ENCODE measurements around the gene GNG13.
"Not testable (repeated sequence)": the region's sequence is repeated elsewhere in the genome, so short reads cannot be mapped to it uniquely, and the experiment has no call there.

Gene GNG13

GRCh38 chr16:799948-800833 lies at the start of gene GNG13:
Gene GNG13, minus strand, starts transcription at chr16:800734. Its CDS starts 1,657 bp downstream, at chr16:799077.
- DNase-seq (ENCODE audit: low read depth in 2 of 2): no peak

- no peak for DNase-seq (ENCODE audit: low read depth in 2 of 2)
Measured at GRCh38 chr16:848510-849253, 48.1 kb upstream of the GNG13 start.

- DNase-seq (ENCODE audit: low read depth in 2 of 2): no peak
Measured at GRCh38 chr16:847681-848445, 47.3 kb upstream of the GNG13 start.

GRCh38 chr16:847151-847550 lies 46.6 kb upstream of the GNG13 start:
- no peak for DNase-seq (ENCODE audit: low read depth in 2 of 2)

DNA sequence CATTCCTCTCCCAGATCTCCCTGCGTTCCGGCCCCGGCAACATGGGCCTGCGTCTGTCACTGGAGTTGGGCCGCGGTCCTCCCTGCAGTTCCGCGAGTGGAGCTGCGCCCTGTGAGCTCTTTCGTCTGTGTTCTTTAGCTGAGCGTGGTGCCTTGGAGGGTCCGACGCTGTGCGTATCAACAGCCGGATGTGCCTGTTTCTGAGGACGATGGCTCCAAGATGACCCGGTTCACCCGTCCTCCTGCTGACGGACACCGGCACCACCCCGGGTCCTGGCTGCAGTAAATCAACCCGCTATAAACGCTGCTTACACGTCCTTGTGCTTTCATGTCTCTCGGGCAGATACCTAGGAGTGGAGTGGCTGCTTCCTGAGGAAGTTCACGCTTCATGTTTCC lies 44.8 kb upstream of the GNG13 start:
- no peak for DNase-seq (ENCODE audit: low read depth in 2 of 2)

DNA sequence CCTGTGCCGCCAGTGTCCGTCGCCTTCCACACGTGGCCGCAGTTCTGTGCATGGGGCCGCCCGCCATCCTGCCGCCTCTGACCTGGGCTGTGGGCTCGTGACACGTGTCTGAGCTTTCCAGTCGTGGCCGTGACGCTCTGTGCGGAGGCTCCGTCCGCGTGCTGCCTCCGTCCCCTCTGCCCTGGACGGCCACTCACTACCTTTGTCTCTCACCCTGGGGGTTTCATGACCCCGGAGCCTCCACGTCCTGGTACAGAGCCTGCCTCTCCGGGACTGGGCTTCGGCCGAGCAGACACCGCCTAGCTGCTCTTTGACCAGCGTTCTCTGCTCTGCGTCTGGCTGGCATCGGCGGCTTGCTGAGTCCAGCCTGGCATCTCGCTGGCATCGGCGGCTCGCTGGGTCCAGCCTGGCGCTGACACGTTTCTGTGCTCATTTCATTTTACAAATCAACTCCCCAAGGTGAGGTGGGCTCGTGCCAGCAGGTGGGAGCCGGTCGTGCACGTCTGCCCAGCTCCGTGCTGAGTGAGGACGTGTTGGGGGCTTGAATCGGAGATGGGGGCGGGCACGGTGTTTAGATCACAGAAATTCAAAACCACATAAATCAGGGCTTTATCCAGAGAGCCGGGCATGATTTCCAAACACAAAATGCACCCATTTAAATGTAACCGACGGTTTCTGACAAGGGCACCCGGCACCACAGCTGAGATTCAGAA lies 44.3 kb upstream of the GNG13 start:
- DNase-seq (ENCODE audit: low read depth in 2 of 2): no peak

DNA sequence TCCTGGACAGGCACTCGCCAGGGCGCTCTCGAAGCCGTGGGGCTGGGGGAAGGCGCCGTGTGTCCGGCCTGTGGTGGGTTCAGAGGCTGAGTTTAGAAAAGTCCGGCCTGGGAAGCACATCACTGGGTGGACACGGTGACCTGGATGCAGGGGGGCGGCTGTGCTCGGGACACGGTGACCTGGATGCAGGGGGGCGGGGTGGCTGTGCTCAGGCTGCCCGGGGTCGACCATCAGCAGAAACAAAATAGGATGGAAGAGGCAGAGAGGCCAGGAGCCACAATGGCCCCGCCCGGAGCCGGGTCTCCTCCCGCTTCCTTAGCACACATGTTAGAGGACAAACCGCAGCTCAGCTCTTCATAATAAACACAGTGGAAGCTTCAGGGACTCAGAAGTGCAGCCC lies 43.2 kb upstream of the GNG13 start:
- DNase-seq (ENCODE audit: low read depth in 2 of 2): no peak

DNA sequence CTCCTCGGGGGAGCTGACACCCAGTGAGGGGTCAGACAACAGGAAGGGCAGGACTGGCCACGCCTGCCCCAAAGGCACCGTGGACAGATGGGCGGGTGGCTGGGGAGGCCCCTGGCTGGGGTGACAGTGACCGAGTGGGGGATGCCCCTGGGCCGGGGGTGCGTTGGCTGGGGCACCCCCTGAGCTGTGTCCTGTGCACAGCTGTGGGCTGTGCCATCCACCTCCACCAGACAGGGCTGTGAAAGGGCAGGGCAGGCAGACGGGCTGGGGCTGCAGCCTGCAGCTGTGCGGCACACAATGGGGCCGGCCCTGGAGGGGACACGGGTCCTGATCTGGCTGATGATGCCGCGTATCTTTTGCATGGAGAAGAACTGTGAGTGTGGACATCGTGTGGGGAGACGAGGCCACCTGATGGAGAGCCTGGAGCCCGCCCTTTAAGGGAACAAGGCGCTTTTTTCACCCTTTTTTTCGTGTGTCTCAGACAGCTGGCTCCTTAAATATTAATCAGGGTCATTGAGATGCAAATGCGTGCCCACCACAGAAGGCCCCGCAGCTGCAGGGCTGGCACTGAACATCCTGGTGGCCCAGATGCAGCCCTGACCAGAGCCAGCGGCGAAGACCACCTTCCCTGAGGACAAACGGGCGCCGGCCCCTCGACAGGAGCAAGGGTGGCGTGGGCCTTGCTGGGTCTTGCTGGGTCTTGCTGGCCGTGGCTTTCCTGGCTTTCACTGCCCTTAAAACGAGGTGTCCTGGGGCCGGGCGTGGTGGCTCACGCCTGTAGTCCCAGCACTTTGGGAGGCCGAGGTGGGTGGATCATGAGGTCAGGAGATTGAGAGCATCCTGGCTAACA lies 42.4 kb upstream of the GNG13 start:
- no peak for DNase-seq (ENCODE audit: low read depth in 2 of 2)

DNA sequence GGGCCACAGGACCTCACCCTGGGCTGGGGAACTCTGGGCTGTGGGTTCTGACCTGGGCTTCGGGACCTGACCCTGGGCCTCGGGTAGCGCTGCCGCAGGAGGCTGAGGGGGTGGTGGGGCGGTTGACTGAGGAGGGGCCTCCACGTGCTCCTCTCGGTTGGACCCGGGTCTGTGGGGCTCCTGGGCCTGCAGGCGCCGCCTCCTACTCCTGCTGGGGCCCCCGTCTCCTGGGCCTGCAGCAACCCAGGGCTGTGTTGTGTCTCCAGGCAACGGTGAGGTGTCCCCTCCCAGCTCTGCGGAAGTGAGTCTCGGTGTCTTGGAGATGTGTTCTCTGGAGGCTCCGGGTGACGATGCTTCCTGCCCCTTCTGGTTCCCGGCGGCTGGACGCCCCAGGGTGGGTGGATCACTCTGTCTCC lies 41.5 kb upstream of the GNG13 start:
- no peak for DNase-seq (ENCODE audit: low read depth in 2 of 2)

GRCh38 chr16:841455-842060 lies 41.0 kb upstream of the GNG13 start:
- DNase-seq (ENCODE audit: low read depth in 2 of 2): no peak

- DNase-seq (ENCODE audit: low read depth in 2 of 2): no peak
Measured at GRCh38 chr16:840561-841454, 40.3 kb upstream of the GNG13 start.

GRCh38 chr16:839643-840408 lies 39.3 kb upstream of the GNG13 start:
- DNase-seq (ENCODE audit: low read depth in 2 of 2): no peak

DNA sequence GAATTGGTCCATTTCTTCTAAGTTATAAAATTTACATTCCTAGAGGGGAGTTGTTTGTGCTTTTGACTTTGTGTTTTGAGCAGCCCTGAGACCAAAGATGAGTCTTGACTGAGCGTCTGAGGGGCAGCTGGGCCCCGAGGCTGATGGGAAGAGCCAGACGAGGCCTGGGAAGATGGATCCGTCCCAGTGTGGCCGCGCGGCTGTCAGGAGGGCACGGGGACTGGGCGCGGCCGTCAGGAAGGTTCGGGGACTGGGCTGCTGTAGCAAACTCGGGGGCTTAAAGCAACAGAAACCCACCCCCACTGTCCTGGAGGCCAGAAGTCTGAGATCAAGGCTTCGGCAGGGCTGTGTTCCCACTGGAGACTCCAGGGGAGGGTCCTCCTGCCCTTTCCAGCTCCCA lies 38.2 kb upstream of the GNG13 start:
- DNase-seq (ENCODE audit: low read depth in 2 of 2): no peak

- not testable (repeated sequence) for DNase-seq (ENCODE audit: low read depth in 2 of 2)
Measured at GRCh38 chr16:836822-837221, 36.3 kb upstream of the GNG13 start.

- no peak for DNase-seq (ENCODE audit: low read depth in 2 of 2)
Measured at GRCh38 chr16:836221-836620, 35.7 kb upstream of the GNG13 start.

- no peak for DNase-seq (ENCODE audit: low read depth in 2 of 2)
Measured at GRCh38 chr16:835373-835772, 34.8 kb upstream of the GNG13 start.

GRCh38 chr16:833411-833810 lies 32.9 kb upstream of the GNG13 start:
- DNase-seq (ENCODE audit: low read depth in 2 of 2): no peak

- DNase-seq (ENCODE audit: low read depth in 2 of 2): no peak
Measured at GRCh38 chr16:832652-833336, 32.3 kb upstream of the GNG13 start.
